ENCODE results near the gene PLET1. TPM values are rescaled to one million over a fixed set of nuclear protein-coding genes. Genes with fewer than 3 reads are reported as not detected.

PLET1 gene
- total RNA-seq, 4 donors from 2014 or later, result not detected

- Histone ChIP-seq H3K4me3 (no peak overlapping the region), H3K4me1 (no peaks in the 10 kb centered on the region), H3K36me3 (no peaks in the 10 kb centered on the region), H3K27ac (no peak overlapping the region), H3K27me3 (no peaks in the 10 kb centered on the region), H3K9me3 (no peaks in the 10 kb centered on the region)
- no peak for DNase-seq
- TF ChIP-seq CTCF (IDR thresholded peaks at IDR 0.05), result no peak
- TF ChIP-seq POLR2A (IDR thresholded peaks at IDR 0.05), result no peak
- intact Hi-C loops (cut with DNase I; ENCODE audit: low total_unique reads), result no loop called here
Measured at GRCh38 chr11:112213753-112214152, 46.9 kb downstream of the PLET1 start.

- Histone ChIP-seq H3K36me3 (no peaks in the 10 kb centered on the region), H3K4me3 (no peak overlapping the region), H3K4me1 (no peaks in the 10 kb centered on the region), H3K27ac (no peak overlapping the region), H3K27me3 (no peaks in the 10 kb centered on the region), H3K9me3 (no peaks in the 10 kb centered on the region)
- intact Hi-C loops (cut with DNase I; ENCODE audit: low total_unique reads), result no loop called here
- DNase-seq, result no peak
- TF ChIP-seq POLR2A (IDR thresholded peaks at IDR 0.05), result no peak
- TF ChIP-seq CTCF (IDR thresholded peaks at IDR 0.05), result no peak
Measured at GRCh38 chr11:112212710-112213109, 48.0 kb downstream of the PLET1 start.

DNA sequence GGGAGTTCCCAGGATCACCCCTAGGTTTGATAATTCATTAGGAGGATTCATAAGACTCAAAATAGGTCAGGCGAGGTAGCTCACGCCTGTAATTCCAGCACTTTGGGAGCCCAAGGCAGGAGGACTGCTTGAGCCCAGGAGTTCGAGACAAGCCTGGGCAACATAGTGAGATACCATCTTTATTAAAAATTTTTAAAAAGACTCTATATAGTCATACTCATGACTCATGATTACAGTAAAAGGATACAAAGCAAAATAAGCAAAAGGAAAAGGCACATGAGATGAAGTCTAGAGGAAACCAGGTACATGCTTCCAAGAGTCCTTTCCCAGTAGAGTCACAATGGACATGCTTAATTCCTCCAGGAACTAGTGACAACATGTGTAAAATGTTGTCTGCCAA is 48.4 kb downstream of the PLET1 start:
- no peak overlapping the region for H3K27ac ChIP-seq
- no peaks in the 10 kb centered on the region for H3K36me3 ChIP-seq
- H3K27me3 ChIP-seq, result no peaks in the 10 kb centered on the region
- intact Hi-C loops (cut with DNase I; ENCODE audit: low total_unique reads), result no loop called here
- DNase-seq, result no peak
- H3K4me3 ChIP-seq, result no peak overlapping the region
- H3K9me3 ChIP-seq, result no peaks in the 10 kb centered on the region
- H3K4me1 ChIP-seq, result no peaks in the 10 kb centered on the region
- TF ChIP-seq CTCF (IDR thresholded peaks at IDR 0.05), result no peak
- TF ChIP-seq POLR2A (IDR thresholded peaks at IDR 0.05), result no peak

DNA sequence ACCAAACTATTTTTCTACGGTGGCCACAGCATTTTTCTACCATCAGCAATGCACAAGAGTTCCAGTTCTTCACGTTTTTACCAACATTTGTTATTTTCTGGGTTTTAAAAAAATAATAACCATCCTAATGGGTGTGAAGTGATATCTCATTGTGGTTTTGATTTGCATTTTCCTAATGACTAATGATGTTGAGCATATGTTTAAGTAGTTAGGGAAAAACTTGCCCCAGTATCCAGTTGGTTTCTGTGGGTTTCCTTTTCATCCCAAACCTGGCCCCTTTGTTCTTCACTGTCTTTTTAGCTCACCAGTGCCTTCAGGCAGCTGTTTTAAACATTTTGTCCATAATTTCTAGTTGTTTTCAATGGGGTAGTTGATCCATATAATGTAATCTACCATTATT is 49.1 kb downstream of the PLET1 start:
- Histone ChIP-seq H3K27ac (no peak overlapping the region), H3K9me3 (no peaks in the 10 kb centered on the region), H3K4me1 (no peaks in the 10 kb centered on the region), H3K27me3 (no peaks in the 10 kb centered on the region), H3K36me3 (no peaks in the 10 kb centered on the region), H3K4me3 (no peak overlapping the region)
- DNase-seq, result no peak
- intact Hi-C loops (cut with DNase I; ENCODE audit: low total_unique reads), result no loop called here
- no peak for TF ChIP-seq CTCF (IDR thresholded peaks at IDR 0.05)
- TF ChIP-seq POLR2A (IDR thresholded peaks at IDR 0.05), result no peak

DNA sequence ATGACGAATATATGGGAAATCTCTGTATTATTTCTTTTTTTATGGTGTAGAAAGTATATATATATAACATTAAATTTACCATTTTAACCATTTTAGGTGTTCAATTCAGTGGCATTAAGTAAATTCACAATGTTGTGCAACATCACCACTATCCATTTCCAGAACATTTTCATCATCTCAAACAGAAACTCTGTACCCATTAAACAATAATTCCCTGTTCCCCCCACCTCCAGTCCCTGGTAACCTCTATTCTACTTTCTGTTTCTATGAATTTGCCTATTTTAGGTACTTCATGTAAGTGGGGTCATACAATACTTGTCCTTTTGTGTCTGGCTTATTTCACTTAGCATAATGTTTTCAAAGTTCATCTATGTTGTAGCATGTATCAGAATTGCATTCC is 49.8 kb downstream of the PLET1 start:
- no peaks in the 10 kb centered on the region for H3K27me3 ChIP-seq
- H3K9me3 ChIP-seq, result no peaks in the 10 kb centered on the region
- no peak overlapping the region for H3K4me3 ChIP-seq
- H3K36me3 ChIP-seq, result no peaks in the 10 kb centered on the region
- H3K27ac ChIP-seq, result no peak overlapping the region
- H3K4me1 ChIP-seq, result no peaks in the 10 kb centered on the region
- no peak for DNase-seq
- TF ChIP-seq POLR2A (IDR thresholded peaks at IDR 0.05) (no peak), CTCF (IDR thresholded peaks at IDR 0.05) (no peak)
- intact Hi-C loops (cut with DNase I; ENCODE audit: low total_unique reads), result no loop called here
